ENCODE data around the gene LHFPL6.

GRCh38 chr13:39389013-39389412 is 214.0 kb downstream of the LHFPL6 start:
- TF ChIP-seq CTCF (IDR thresholded peaks at IDR 0.05; ENCODE audit: borderline replicate concordance, extremely low read depth, low read length, poor library complexity, severe bottlenecking) (no peak), EZH2 (IDR thresholded peaks at IDR 0.05; ENCODE audit: borderline replicate concordance, low read depth, low read length, severe bottlenecking) (no peak)
